Measurements from ENCODE around the gene TMX1.
A peak's percentile ranks its signal among the peaks of the same experiment; 100 is the strongest.

The TMX1 gene

GRCh38 chr14:51293149-51293911 lies 53.3 kb downstream of the TMX1 start:
- DNase-seq (ENCODE audit: low read depth) = no peak

- DNase-seq (ENCODE audit: low read depth) = no peak
These were observed 53.9 kb downstream of the TMX1 start for GRCh38 chr14:51293912-51294389.

- DNase-seq (ENCODE audit: low read depth) = no peak
These were observed 55.0 kb downstream of the TMX1 start for GRCh38 chr14:51294951-51295525.

GRCh38 chr14:51295646-51296263 lies 55.7 kb downstream of the TMX1 start:
- DNase-seq (ENCODE audit: low read depth) = no peak

DNA sequence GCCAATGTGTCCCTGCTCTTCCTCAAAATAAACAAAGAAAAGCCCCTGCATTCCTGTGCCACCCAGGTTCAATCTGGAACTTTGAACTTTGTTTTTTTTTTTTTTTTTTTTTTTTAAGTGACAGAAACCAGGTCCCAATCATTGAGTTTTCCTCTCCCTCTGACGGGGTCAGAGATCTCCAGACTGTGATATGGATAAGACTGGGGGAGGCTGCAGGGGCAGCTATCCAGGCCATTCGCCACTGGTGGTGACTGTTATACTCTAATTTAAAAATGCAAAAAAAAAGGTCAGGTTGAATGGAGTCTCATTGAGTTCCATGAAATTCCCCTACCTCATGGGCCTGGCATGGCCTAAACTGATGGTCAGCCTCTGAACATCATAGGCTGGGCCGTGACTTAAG lies 57.0 kb downstream of the TMX1 start:
- DNase-seq (ENCODE audit: low read depth) = no peak

- DNase-seq (ENCODE audit: low read depth) = no peak
These were observed 58.8 kb downstream of the TMX1 start for GRCh38 chr14:51298895-51299294.

DNA sequence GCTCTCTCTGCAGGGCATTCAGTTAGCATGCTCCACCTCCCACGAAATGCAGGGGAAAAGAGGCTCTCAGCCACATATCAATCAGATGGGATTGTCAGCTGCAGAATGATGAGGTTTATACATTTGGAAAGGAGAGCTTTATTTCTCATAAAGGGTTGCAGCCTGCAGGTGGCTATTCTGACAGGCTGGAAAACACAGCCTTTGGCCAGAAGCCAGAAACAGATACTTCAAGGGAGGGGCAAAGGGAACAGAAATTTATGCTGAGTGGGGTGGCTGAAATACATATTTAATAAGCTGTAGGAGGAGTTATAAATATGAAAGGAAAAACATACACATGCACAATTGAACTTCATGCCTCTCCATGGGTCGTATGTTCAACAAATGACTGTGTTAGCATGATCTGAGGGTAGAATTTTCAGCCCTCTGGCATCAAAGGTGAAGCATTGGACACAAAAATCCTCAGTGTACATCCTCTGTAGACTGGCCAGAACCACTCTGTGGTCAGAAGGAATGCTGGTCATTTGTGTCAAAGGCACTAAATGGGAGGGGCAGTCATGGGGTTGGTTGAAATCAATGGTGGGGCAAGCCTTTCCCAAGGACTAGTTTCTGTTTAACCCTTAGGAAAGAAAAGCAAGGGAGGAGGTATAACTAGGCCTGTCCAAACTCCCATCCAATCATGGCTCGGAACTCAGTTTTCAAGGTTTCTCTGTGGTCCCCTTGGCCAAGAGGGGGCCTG lies 62.4 kb downstream of the TMX1 start:
- DNase-seq (ENCODE audit: low read depth) = no peak

- peak; percentile 6 for DNase-seq (ENCODE audit: low read depth)
These were observed 64.4 kb downstream of the TMX1 start for GRCh38 chr14:51304438-51304837.

- no peak for DNase-seq (ENCODE audit: low read depth)
These were observed 64.9 kb downstream of the TMX1 start for GRCh38 chr14:51304941-51305340.

GRCh38 chr14:51305751-51306150 lies 65.7 kb downstream of the TMX1 start:
- DNase-seq (ENCODE audit: low read depth) = no peak

All from activated T-cell treated with anti-CD3 and anti-CD28 coated beads for 24 hours (primary cell).